Upper lobe of left lung (tissue), 4 donors: ENCODE results near the gene DHX40.

Source experiments
- CTCF ChIP-seq, 6 experiments: fragments of 450-650 bp in 4 of 6; fragments of 200-600 bp in 2 of 6; sonication (generic) in 2 of 6; IDR thresholded peaks; one replicate each; pipeline ENCODE4 v1.5.1; 2016 to 2019; ENCODE audit warnings: antibody characterized with exemption in 6 of 6
- POLR2A ChIP-seq, 4 donors: fragments of 450-650 bp; IDR thresholded peaks; one replicate each; pipeline ENCODE4 v1.5.1; 2016 to 2017; ENCODE audit warnings: antibody characterized with exemption in 4 of 4, mild to moderate bottlenecking in 2 of 4
- POLR2AphosphoS5 ChIP-seq, 2 donors: sonication (generic); formaldehyde crosslinking; IDR thresholded peaks; one replicate each; pipeline ENCODE4 v1.5.1; 2017; ENCODE audit warnings: antibody characterized with exemption in 2 of 2

GRCh38 chr17:59637611-59638310, 72.4 kb downstream of the DHX40 start:
- TF ChIP-seq POLR2AphosphoS5 (IDR thresholded peaks at IDR 0.05): no peak
- TF ChIP-seq CTCF (IDR thresholded peaks at IDR 0.05): no peak
- TF ChIP-seq POLR2A (IDR thresholded peaks at IDR 0.05): no peak
